ENCODE results near the gene GAST. TPM values are rescaled to one million over a fixed set of nuclear protein-coding genes. Genes with fewer than 3 reads are reported as not detected.

GAST gene
- total RNA-seq, 4 donors from 2014 or later: not detected

GRCh38 chr17:41754066-41754465 lies 41.9 kb downstream of the GAST start:
- no peak for TF ChIP-seq POLR2A (IDR thresholded peaks at IDR 0.05)
- TF ChIP-seq CTCF (IDR thresholded peaks at IDR 0.05 in 4 of 5, conservative IDR thresholded peaks at IDR 0.05 in 1 of 5): no peak
- Histone ChIP-seq H3K4me3 (no peak overlapping the region), H3K36me3 (peaks cover 0 to 45% of the 10 kb centered on the region in 2 donors), H3K9me3 (no peaks in the 10 kb centered on the region), H3K27ac (no peak overlapping the region), H3K4me1 (no peaks in the 10 kb centered on the region), H3K27me3 (no peaks in the 10 kb centered on the region)
- ATAC-seq (no peak), DNase-seq (no peak)
- intact Hi-C loops (cut with DNase I; ENCODE audit: low total_unique reads): no loop called here
- in situ Hi-C loops (cut with MboI; ENCODE audit: low sequenced_read_pairs in 4 of 4): no loop called here

GRCh38 chr17:41758601-41759000 lies 46.5 kb downstream of the GAST start:
- ATAC-seq (no peak), DNase-seq (no peak)
- Histone ChIP-seq H3K27me3 (no peaks in the 10 kb centered on the region), H3K4me3 (no peak overlapping the region), H3K4me1 (no peaks in the 10 kb centered on the region), H3K9me3 (no peaks in the 10 kb centered on the region), H3K36me3 (peaks cover 0 to 83% of the 10 kb centered on the region in 2 donors), H3K27ac (no peak overlapping the region)
- in situ Hi-C loops (cut with MboI; ENCODE audit: low sequenced_read_pairs in 4 of 4): no loop called here
- no peak for TF ChIP-seq POLR2A (IDR thresholded peaks at IDR 0.05)
- TF ChIP-seq CTCF (IDR thresholded peaks at IDR 0.05 in 4 of 5, conservative IDR thresholded peaks at IDR 0.05 in 1 of 5): no peak
- intact Hi-C loops (cut with DNase I; ENCODE audit: low total_unique reads): no loop called here

- in situ Hi-C loops (cut with MboI; ENCODE audit: low sequenced_read_pairs in 4 of 4) (no loop called here), intact Hi-C loops (cut with DNase I; ENCODE audit: low total_unique reads) (no loop called here)
- no peaks in the 10 kb centered on the region for H3K9me3 ChIP-seq
- H3K27ac ChIP-seq: no peak overlapping the region
- DNase-seq (no peak), ATAC-seq (no peak)
- H3K4me3 ChIP-seq: no peak overlapping the region
- peaks cover 0 to 86% of the 10 kb centered on the region in 2 donors for H3K36me3 ChIP-seq
- no peaks in the 10 kb centered on the region for H3K4me1 ChIP-seq
- H3K27me3 ChIP-seq: no peaks in the 10 kb centered on the region
- TF ChIP-seq CTCF (IDR thresholded peaks at IDR 0.05 in 4 of 5, conservative IDR thresholded peaks at IDR 0.05 in 1 of 5): no peak
Observed at GRCh38 chr17:41760878-41761277, 48.7 kb downstream of the GAST start.

- Histone ChIP-seq H3K9me3 (no peaks in the 10 kb centered on the region), H3K27ac (no peak overlapping the region), H3K4me3 (no peak overlapping the region), H3K36me3 (peaks cover 0 to 87% of the 10 kb centered on the region in 2 donors), H3K4me1 (no peaks in the 10 kb centered on the region), H3K27me3 (no peaks in the 10 kb centered on the region)
- ATAC-seq (no peak), DNase-seq (no peak)
- in situ Hi-C loops (cut with MboI; ENCODE audit: low sequenced_read_pairs in 4 of 4): no loop called here
- TF ChIP-seq POLR2A (IDR thresholded peaks at IDR 0.05) (no peak), CTCF (IDR thresholded peaks at IDR 0.05 in 4 of 5, conservative IDR thresholded peaks at IDR 0.05 in 1 of 5) (no peak)
- intact Hi-C loops (cut with DNase I; ENCODE audit: low total_unique reads): no loop called here
Observed at GRCh38 chr17:41762391-41762790, 50.3 kb downstream of the GAST start.

GRCh38 chr17:41762841-41763240 lies 50.7 kb downstream of the GAST start:
- H3K27ac ChIP-seq: no peak overlapping the region
- H3K4me1 ChIP-seq: no peaks in the 10 kb centered on the region
- no peak for TF ChIP-seq CTCF (IDR thresholded peaks at IDR 0.05 in 4 of 5, conservative IDR thresholded peaks at IDR 0.05 in 1 of 5)
- no peak for TF ChIP-seq POLR2A (IDR thresholded peaks at IDR 0.05)
- H3K36me3 ChIP-seq: peaks cover 0 to 87% of the 10 kb centered on the region in 2 donors
- intact Hi-C loops (cut with DNase I; ENCODE audit: low total_unique reads): no loop called here
- no peaks in the 10 kb centered on the region for H3K27me3 ChIP-seq
- no peak for DNase-seq
- in situ Hi-C loops (cut with MboI; ENCODE audit: low sequenced_read_pairs in 4 of 4): no loop called here
- no peak overlapping the region for H3K4me3 ChIP-seq
- no peak for ATAC-seq
- H3K9me3 ChIP-seq: no peaks in the 10 kb centered on the region

Measured in gastrocnemius medialis (tissue), 4 donors.